Thyroid gland (tissue), 4 donors: ENCODE data around the gene KCNJ10.

Source experiments
- POLR2A ChIP-seq, 2 donors: fragments of 450-650 bp; IDR thresholded peaks; one replicate each; pipeline ENCODE4 v1.6.1; 2017; ENCODE audit warnings: antibody characterized with exemption in 2 of 2, mild to moderate bottlenecking in 2 of 2, moderate library complexity in 1 of 2
- TF ChIP-seq, protein P1 (sequence below), 6 experiments: fragments of 200-600 bp in 3 of 6; fragments of 450-650 bp in 3 of 6; sonication (generic) in 3 of 6; IDR thresholded peaks; one replicate each; pipeline ENCODE4 v1.5.1; 2016 to 2019; ENCODE audit warnings: antibody characterized with exemption in 6 of 6, mild to moderate bottlenecking in 2 of 6, inconsistent platforms in 1 of 6, moderate library complexity in 1 of 6

DNA sequence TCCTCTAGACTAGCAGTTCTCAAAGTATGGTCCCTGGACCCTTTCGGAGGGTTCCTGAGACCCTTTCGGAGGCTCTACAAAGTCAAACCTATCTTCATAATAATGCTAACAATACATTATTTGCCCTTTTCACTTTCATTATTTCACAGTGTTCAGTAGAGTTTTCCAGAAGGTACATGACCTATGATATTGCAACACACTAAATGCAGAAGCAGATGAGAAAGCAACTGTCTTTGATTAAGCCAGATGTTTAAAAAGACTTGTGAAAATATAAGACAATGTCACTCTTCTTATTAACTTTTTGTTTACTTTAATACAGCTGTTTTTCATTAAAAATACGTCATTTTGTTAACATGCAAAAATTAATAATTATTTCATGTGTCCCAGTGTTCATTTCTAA lies 5.8 kb downstream of the KCNJ10 start:
- TF ChIP-seq, protein P1, sequence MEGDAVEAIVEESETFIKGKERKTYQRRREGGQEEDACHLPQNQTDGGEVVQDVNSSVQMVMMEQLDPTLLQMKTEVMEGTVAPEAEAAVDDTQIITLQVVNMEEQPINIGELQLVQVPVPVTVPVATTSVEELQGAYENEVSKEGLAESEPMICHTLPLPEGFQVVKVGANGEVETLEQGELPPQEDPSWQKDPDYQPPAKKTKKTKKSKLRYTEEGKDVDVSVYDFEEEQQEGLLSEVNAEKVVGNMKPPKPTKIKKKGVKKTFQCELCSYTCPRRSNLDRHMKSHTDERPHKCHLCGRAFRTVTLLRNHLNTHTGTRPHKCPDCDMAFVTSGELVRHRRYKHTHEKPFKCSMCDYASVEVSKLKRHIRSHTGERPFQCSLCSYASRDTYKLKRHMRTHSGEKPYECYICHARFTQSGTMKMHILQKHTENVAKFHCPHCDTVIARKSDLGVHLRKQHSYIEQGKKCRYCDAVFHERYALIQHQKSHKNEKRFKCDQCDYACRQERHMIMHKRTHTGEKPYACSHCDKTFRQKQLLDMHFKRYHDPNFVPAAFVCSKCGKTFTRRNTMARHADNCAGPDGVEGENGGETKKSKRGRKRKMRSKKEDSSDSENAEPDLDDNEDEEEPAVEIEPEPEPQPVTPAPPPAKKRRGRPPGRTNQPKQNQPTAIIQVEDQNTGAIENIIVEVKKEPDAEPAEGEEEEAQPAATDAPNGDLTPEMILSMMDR (IDR thresholded peaks at IDR 0.05) = no peak
- TF ChIP-seq POLR2A (IDR thresholded peaks at IDR 0.05) = no peak
